HG03565 (cell line): ENCODE measurements around the gene SSH3.
"Not testable (repeated sequence)": the region's sequence is repeated elsewhere in the genome, so short reads cannot be mapped to it uniquely, and the experiment has no call there.

ENCODE experiments used
- ATAC-seq: cut with Tn5 transposase; IDR thresholded peaks from one replicate; pipeline ENCODE4 v1.9.1; 2021; ENCODE audit warnings: mild to moderate bottlenecking, moderate library complexity; ENCODE audit not compliant: unreplicated experiment

The SSH3 gene

GRCh38 chr11:67303132-67303834, at the start of gene SSH3:
Gene SSH3 (plus strand): TSS chr11:67303530. CDS start chr11:67303626, 96 bp downstream.
- no peak for ATAC-seq

- ATAC-seq: no peak
Measured at GRCh38 chr11:67253872-67254624, 49.3 kb upstream of the SSH3 start.

GRCh38 chr11:67254798-67255197, 48.5 kb upstream of the SSH3 start:
- ATAC-seq: no peak

- no peak for ATAC-seq
Measured at GRCh38 chr11:67255353-67255752, 48.0 kb upstream of the SSH3 start.

DNA sequence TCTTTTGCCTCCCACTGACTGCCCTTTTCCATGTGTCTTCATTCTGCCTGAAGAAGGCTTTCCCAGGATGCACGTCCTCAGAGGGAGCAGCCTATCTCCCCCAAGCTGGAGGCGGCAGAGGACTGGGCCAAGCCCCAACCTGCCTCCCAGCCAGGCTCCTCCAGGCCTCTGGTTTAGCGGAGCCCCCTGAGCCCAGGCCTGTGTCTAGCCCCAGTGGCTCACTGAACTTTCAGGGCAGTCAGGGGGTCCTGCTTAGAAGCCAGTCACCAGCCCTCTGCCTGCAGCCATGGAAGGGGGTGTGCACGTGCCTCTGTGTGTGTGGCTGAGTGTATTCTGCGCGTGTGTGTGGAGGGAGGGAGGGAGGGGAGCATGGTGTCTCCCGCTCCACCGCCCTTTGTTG, 47.5 kb upstream of the SSH3 start:
- no peak for ATAC-seq

DNA sequence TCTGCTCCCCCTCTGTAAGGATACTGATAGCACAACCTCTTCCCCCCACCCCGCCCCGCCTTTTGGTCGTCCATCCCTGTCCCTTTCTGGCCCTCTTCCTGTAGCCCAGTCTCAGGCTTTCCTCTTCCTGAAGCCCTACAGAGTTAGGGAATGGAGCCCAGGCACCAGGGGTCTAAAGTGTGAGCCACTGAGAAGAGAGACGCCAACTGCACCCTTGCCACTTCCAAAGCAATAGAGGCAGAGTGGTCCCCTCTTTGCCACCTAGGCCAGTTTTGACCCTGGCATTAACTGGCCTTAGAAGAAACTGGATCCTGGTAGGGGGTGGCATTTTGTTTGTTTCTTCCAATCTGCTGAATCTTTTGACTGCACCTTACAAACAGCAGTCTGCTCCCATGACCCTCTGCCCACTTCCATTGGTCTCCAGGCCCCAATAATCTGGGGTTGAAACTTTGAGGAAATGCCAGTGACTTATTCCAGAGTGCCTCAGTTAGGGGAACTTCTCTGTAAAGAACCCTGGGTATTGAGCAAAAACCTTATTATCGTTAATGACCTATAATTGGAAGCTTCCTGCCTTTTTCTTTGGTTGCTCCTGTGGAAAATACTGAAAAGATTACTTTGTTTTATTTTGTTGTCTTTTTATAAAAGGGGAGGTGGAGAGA, 46.7 kb upstream of the SSH3 start:
- no peak for ATAC-seq

DNA sequence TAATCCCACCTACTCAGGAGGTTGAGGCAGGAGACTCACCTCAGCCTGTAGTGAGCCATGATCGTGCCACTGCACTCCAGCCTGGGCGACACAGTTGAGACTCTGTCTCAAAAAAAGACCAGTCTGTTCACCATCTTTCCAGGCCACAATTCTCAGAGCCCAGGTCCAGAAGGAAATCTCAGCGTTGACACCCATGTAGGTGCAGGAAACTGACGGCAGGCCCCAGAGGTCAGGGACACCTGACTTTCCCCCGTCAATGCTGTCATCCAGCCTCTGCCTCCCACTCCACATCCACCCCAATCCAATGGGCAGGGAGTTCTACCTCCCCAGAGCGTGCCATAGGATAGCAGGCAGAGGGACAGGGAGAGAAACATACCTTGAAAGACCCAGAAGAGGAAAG, 42.9 kb upstream of the SSH3 start:
- no peak for ATAC-seq

GRCh38 chr11:67260885-67261639, 42.3 kb upstream of the SSH3 start:
- not testable (repeated sequence) for ATAC-seq

DNA sequence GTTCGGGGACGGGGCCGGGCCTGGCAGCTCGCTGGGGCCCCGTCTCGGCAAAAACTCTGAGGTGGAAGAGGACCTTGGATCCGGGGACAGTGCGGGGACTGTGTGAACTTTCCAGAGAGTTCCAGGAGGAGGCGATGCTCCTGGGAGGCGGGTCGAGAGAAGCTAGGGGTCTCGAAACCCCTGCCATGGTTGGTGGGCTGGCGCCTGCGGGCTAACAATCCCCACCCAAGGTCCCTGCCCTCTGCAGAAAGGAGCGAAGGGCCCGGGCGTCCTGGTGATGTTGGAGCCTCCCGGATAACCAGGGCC, 41.7 kb upstream of the SSH3 start:
- ATAC-seq: no peak

DNA sequence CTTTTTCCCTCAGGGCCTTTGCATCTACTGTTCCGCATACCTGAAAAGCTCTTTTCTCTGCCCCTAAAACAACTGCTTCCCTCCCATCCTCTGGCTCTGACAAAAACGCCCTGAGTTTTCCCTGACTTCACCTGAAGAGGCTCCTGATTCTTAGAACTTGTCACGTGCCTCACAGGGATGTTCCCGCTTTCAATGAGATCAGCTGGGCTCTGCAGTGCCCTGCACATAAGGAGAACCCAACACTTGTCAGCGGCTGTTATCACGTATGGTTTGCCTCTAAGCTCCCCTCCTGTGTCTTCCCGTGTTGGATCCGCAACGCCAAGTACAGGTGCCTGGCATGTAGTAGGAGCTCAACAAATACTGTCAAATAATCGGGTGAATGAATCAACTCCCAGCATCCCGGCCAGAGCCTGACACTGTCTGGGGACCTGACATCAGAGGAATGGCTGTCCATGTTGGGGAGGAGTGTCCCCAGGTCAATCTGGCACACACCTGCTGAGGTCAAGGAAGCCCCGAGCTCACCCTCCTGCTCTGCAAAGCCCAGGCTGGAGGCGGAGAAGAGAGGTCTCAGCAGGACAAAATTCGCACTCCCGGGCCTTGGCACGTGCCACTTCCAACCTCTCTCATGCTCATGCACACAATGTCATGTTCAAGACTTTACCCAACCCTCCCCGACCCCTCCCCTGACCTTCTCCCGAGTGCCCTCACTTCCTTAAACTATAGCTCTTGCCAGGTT, 41.2 kb upstream of the SSH3 start:
- ATAC-seq: no peak

- ATAC-seq: no peak
Measured at GRCh38 chr11:67262731-67263675, 40.3 kb upstream of the SSH3 start.

GRCh38 chr11:67264260-67264659, 39.1 kb upstream of the SSH3 start:
- ATAC-seq: no peak

- ATAC-seq: no peak
Measured at GRCh38 chr11:67264877-67265632, 38.3 kb upstream of the SSH3 start.

- ATAC-seq: peak; percentile 32
Measured at GRCh38 chr11:67265633-67266448, 37.5 kb upstream of the SSH3 start.

DNA sequence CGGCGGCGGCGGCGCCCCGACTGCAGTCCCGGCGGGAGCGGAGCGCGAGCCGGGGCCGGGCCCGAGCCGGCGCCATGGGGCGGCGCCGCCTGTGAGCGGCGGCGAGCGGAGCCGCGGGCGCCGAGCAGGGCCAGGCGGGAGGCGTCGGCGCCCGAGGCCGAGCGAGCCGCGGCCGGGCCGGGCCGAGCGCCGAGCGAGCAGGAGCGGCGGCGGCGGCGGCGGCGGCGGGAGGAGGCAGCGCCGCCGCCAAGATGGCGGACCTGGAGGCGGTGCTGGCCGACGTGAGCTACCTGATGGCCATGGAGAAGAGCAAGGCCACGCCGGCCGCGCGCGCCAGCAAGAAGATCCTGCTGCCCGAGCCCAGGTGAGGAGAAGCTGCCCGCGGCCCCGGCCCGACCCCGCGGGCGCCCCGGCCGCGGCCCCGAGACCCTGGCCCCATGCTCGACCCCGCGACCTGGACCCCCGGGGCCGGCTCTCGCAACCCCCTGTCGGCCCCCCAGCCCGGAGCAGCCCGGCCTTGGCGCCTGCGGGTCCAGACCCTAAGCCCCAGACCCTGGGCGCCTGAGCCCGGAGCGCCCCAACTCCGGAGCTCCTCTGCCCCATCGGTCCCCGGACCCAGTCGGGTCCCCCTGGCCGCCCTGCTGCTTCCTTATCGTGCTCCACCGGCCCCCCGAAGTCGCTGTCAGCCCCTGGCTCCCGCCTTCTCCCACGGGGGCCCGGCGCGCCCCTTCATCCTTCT, 36.7 kb upstream of the SSH3 start, which contains the start of gene GRK2:
Gene GRK2 (plus strand): TSS at position 25 of the 739 bp plus-strand sequence. CDS start 227 bp downstream, at position 252.
- ATAC-seq: peak; percentile 10

DNA sequence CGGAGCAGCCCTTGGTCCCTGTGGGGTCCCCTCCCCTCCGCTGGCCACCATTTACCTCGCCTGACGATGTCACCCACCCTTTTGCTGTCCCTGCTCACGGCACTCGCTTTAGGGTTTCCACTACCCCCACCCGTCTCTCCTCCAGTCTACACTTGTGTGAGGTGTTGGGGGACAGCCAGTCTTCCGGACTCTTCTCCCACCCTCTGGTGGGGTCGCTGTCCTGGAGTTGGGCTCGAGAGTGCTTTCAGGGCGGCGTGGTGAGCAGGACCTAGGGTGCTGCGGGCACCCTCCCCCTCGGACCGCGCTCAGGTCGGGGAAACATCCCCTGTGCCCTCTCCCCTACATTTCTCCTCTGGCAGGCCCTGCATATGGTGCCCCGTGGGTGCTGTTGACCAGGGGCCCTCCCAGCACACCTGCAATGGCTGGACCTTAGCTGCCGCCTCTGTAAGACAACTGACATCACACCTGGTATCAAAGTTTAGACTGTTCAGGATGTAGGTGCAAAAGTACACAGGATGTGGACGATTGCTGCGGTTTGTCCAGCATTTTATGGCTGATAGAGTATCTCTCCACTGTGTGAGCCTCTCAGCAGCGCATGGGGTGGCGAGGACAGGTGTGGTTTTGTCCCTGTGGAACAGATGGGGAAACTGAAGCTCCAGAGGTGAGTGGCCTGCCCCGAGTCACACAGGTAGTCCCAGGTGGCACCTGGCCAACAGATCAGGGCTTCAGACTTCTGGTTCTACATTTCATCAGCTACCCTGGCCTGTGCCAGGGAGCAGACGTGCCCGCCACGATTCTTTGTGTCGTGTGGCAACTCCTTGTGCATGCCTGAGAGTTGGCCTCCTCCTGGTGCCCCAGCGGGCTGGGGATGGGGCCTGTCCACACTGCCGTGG, 35.9 kb upstream of the SSH3 start:
- ATAC-seq: no peak
